Keratinocyte (primary cell): ENCODE measurements around the gene DSCAML1. TPM values are rescaled to one million over a fixed set of nuclear protein-coding genes. Genes with fewer than 3 reads are reported as not detected.

ENCODE experiments used
- DNase-seq: peaks from one replicate; pipeline ENCODE4 v3.0.0-alpha.2; 2011; ENCODE audit warnings: low read depth, missing footprints, low spot score
- FAIRE-seq: peaks from 2 replicates; lab custom pipeline; 2011; peaks lifted over from hg19 to GRCh38; lab: Jason Lieb, UNC
- H2AFZ ChIP-seq: 2 replicates; pipeline ENCODE4 v1.6.0; 2012; ENCODE audit warnings: low read length, control low read depth, inconsistent platforms; ENCODE audit not compliant: control insufficient read depth
- H3K27ac ChIP-seq: 2 replicates; pipeline ENCODE4 v1.5.1; 2011; ENCODE audit warnings: low read length; ENCODE audit not compliant: control insufficient read depth, insufficient read depth
- H3K27me3 ChIP-seq: 3 replicates; pipeline ENCODE4 v1.6.0; 2011; ENCODE audit warnings: low read length; ENCODE audit not compliant: control insufficient read depth, insufficient read depth; ENCODE audit errors: extremely low read depth
- H3K36me3 ChIP-seq, 2 experiments: 2 replicates in 1 of 2; 3 replicates in 1 of 2; pipeline ENCODE4 v1.5.1; 2011; ENCODE audit warnings: low read length in 2 of 2, mild to moderate bottlenecking in 1 of 2; ENCODE audit not compliant: control insufficient read depth in 2 of 2, insufficient read depth in 2 of 2; ENCODE audit errors: extremely low read depth in 1 of 2
- H3K4me1 ChIP-seq: 3 replicates; pipeline ENCODE4 v1.5.1; 2011; ENCODE audit warnings: low read length; ENCODE audit not compliant: control insufficient read depth, insufficient read depth; ENCODE audit errors: extremely low read depth
- H3K4me2 ChIP-seq: 3 replicates; pipeline ENCODE4 v1.6.0; 2011; ENCODE audit warnings: low read depth, low read length; ENCODE audit not compliant: control insufficient read depth, insufficient read depth; ENCODE audit errors: extremely low read depth
- H3K4me3 ChIP-seq, 3 experiments: fragments of 200-600 bp in 1 of 3; sonication (generic) in 1 of 3; 2 replicates in 2 of 3; 3 replicates in 1 of 3; pipeline ENCODE4 v1.5.1; 2011 to 2016; ENCODE audit warnings: low read length in 3 of 3, mild to moderate bottlenecking in 3 of 3, control low read depth in 2 of 3, inconsistent platforms in 1 of 3, low read depth in 1 of 3, mixed read lengths in 1 of 3, mixed run types in 1 of 3, moderate library complexity in 1 of 3; ENCODE audit not compliant: control insufficient read depth in 2 of 3, insufficient read depth in 2 of 3; ENCODE audit errors: extremely low read depth in 1 of 3
- H3K79me2 ChIP-seq: 2 replicates; pipeline ENCODE4 v1.6.0; 2012; ENCODE audit warnings: low read length; ENCODE audit not compliant: control insufficient read depth, insufficient read depth
- H3K9ac ChIP-seq: 3 replicates; pipeline ENCODE4 v1.6.0; 2011; ENCODE audit warnings: low read length; ENCODE audit not compliant: control insufficient read depth, insufficient read depth; ENCODE audit errors: extremely low read depth
- H3K9me1 ChIP-seq: 3 replicates; pipeline ENCODE4 v1.6.0; 2011; ENCODE audit warnings: low read length; ENCODE audit not compliant: control insufficient read depth, insufficient read depth; ENCODE audit errors: extremely low read depth
- H3K9me3 ChIP-seq: 2 replicates; pipeline ENCODE4 v1.5.1; 2012; ENCODE audit warnings: low read depth, low read length; ENCODE audit not compliant: control insufficient read depth
- H4K20me1 ChIP-seq: 3 replicates; pipeline ENCODE4 v1.6.0; 2011; ENCODE audit warnings: low read length; ENCODE audit not compliant: control insufficient read depth, insufficient read depth; ENCODE audit errors: extremely low read depth
- CTCF ChIP-seq, 3 experiments: IDR thresholded peaks in 1 of 3; conservative IDR thresholded peaks in 1 of 3; optimal IDR thresholded peaks in 1 of 3; 2 replicates in 2 of 3; 3 replicates in 1 of 3; pipeline versions ENCODE3 to v1.5.1; 2011; ENCODE audit warnings: low read length in 3 of 3, mild to moderate bottlenecking in 3 of 3, moderate library complexity in 2 of 3, control low read depth in 1 of 3, inconsistent platforms in 1 of 3; ENCODE audit not compliant: insufficient read depth in 2 of 3; ENCODE audit errors: extremely low read depth in 1 of 3
- EZH2 ChIP-seq: IDR thresholded peaks from one replicate; pipeline ENCODE4 v1.6.1; 2012; ENCODE audit warnings: inconsistent platforms, mild to moderate bottlenecking, low read length, moderate library complexity
- dilution Hi-C: fragments of 300-500 bp; cut with MboI; formaldehyde crosslinking; loops from one replicate; pipeline ENCODE4 v1.7.0; 2020; ENCODE audit warnings: low sequenced_read_pairs; ENCODE audit not compliant: extremely low pct_ligation_motif_present
- polyA plus RNA-seq, 5 experiments: library from polyadenylated mRNA; depleted of rRNA in 3 of 5; stranded (reverse) in 3 of 5; stranded (forward) in 1 of 5; unstranded in 1 of 5; fragments of >200 nt; gene quantifications; 1 replicate in 1 of 5; 2 replicates in 3 of 5; 3 replicates in 1 of 5; pipeline versions ENCODE4 v1.2.1 to v1.2.3, GENCODE V29; 2011 to 2012; ENCODE audit warnings: missing spikeins in 2 of 5, low read depth in 1 of 5, low replicate concordance in 1 of 5

DSCAML1 gene
- polyA plus RNA-seq, 1 donor (not counting 4 experiments of a cell fraction or from before 2014, with no cell fraction given) = not detected

GRCh38 chr11:117415358-117415896, 381.6 kb downstream of the DSCAML1 start:
- Histone ChIP-seq H3K9me3 (no peaks in the 10 kb centered on the region), H3K27me3 (peaks cover 3% of the 10 kb centered on the region), H2AFZ (no peak overlapping the region), H3K4me2 (no peak overlapping the region), H3K4me3 (no peak overlapping the region), H3K79me2 (no peaks in the 10 kb centered on the region), H3K27ac (no peak overlapping the region), H3K36me3 (peaks cover 2 to 3% of the 10 kb centered on the region in 2 experiments), H3K9ac (no peak overlapping the region), H4K20me1 (no peaks in the 10 kb centered on the region), H3K4me1 (no peaks in the 10 kb centered on the region), H3K9me1 (no peaks in the 10 kb centered on the region)
- TF ChIP-seq CTCF (optimal IDR thresholded peaks at IDR 0.05 in 1 of 3, IDR thresholded peaks at IDR 0.05 in 1 of 3, conservative IDR thresholded peaks at IDR 0.05 in 1 of 3; ENCODE audit: extremely low read depth in 1 of 3, insufficient read depth in 2 of 3, low read length in 3 of 3) (no peak), EZH2 (no peak)
- FAIRE-seq = no peak
- dilution Hi-C loops = no loop called here
- no peak for DNase-seq

GRCh38 chr11:117414724-117415123, 382.3 kb downstream of the DSCAML1 start:
- no peak overlapping the region for H2AFZ ChIP-seq
- no peaks in the 10 kb centered on the region for H3K9me3 ChIP-seq
- H3K9ac ChIP-seq = no peak overlapping the region
- H4K20me1 ChIP-seq = no peaks in the 10 kb centered on the region
- no peak for DNase-seq
- no peaks in the 10 kb centered on the region for H3K79me2 ChIP-seq
- dilution Hi-C loops = no loop called here
- H3K27me3 ChIP-seq = peaks cover 3% of the 10 kb centered on the region
- no peak overlapping the region for H3K27ac ChIP-seq
- no peaks in the 10 kb centered on the region for H3K9me1 ChIP-seq
- FAIRE-seq = no peak
- H3K4me3 ChIP-seq = no peak overlapping the region
- H3K4me1 ChIP-seq = no peaks in the 10 kb centered on the region
- no peak overlapping the region for H3K4me2 ChIP-seq
- no peak for TF ChIP-seq EZH2
- no peak for TF ChIP-seq CTCF (optimal IDR thresholded peaks at IDR 0.05 in 1 of 3, IDR thresholded peaks at IDR 0.05 in 1 of 3, conservative IDR thresholded peaks at IDR 0.05 in 1 of 3; ENCODE audit: extremely low read depth in 1 of 3, insufficient read depth in 2 of 3, low read length in 3 of 3)
- H3K36me3 ChIP-seq = peaks cover 2 to 3% of the 10 kb centered on the region in 2 experiments
